ENCODE data around the gene LYPLAL1. TPM values are rescaled to one million over a fixed set of nuclear protein-coding genes. Genes with fewer than 3 reads are reported as not detected.

The LYPLAL1 gene
- total and polyA plus RNA-seq, 9 of the 15 experiments (the other 6 are each of a cell fraction or from before 2014, with no cell fraction given), result 14.9 to 179 (median 46.3) TPM

DNA sequence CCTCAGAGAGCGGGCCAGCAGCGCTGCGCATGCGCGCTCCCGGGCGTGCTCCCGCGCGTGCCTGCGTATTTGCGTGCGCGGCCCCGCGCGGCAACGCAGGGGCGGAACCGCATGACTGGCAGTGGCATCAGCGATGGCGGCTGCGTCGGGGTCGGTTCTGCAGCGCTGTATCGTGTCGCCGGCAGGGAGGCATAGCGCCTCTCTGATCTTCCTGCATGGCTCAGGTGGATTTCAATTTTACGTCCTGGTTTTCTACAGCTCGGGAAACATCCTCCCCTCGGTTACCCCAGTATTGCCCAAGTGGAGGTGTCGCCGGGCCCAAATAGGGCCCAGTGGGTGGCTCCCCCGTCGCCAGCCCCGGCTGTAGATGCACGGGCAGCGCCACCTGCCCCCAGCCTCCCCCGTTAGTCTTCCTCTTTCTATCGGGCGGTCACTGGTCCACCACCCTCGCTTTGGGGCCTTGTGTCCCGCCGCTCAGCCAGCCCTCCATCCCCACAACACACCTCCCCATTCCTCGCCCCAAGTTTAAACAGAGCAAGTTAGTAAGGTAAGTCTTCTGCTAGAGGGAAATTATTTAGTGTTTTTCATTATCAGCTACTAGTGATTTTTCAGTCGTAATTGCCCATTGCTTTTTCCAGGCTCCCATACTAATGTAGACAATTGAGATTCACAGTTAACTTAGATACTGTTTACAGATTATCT, at the start of gene LYPLAL1 (continued):
- peak; percentile 78 to 81 for TF ChIP-seq MAZ (CRISPR knock-in tag; conservative IDR thresholded peaks at IDR 0.05 in 1 of 2, IDR thresholded peaks at IDR 0.05 in 1 of 2)
- no peak for TF ChIP-seq SMARCC2 (IDR thresholded peaks at IDR 0.05; ENCODE audit: low read depth)
- no peak for TF ChIP-seq HSF4 (CRISPR knock-in tag; IDR thresholded peaks at IDR 0.05; ENCODE audit: borderline replicate concordance)
- no peak for TF ChIP-seq ZNF398 (CRISPR knock-in tag; IDR thresholded peaks at IDR 0.05)
- TF ChIP-seq TAF7 (tag; IDR thresholded peaks at IDR 0.05), result peak; percentile 92
- peak; percentile 39; the same call in 1 of the 2 replicates for TF ChIP-seq ELF4 (CRISPR knock-in tag; IDR thresholded peaks at IDR 0.05)
- TF ChIP-seq ETS2 (tag; IDR thresholded peaks at IDR 0.05; ENCODE audit: borderline replicate concordance, poor library complexity, severe bottlenecking), result no peak
- no peak for TF ChIP-seq ZBED1 (IDR thresholded peaks at IDR 0.05)
- no peak for TF ChIP-seq THRAP3 (IDR thresholded peaks at IDR 0.05; ENCODE audit: borderline replicate concordance)
- TF ChIP-seq, protein P1, sequence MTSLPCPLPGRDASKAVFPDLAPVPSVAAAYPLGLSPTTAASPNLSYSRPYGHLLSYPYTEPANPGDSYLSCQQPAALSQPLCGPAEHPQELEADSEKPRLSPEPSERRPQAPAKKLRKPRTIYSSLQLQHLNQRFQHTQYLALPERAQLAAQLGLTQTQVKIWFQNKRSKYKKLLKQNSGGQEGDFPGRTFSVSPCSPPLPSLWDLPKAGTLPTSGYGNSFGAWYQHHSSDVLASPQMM (CRISPR knock-in tag; IDR thresholded peaks at IDR 0.05), result no peak
- TF ChIP-seq POLR2B (IDR thresholded peaks at IDR 0.05; ENCODE audit: low read depth, partially characterized antibody), result peak; percentile 95
- peak in 1 of 2 experiments; percentile 69; a peak in 2 of 4 replicates for TF ChIP-seq HDAC1 (IDR thresholded peaks at IDR 0.05)
- 0 out of 4 replicates have a peak, but pooled peaks of 1 of the 2 experiments have one; percentile 31 for TF ChIP-seq TBL1XR1 (IDR thresholded peaks at IDR 0.05; ENCODE audit: low read length in 2 of 2)
- TF ChIP-seq NELFE (IDR thresholded peaks at IDR 0.05; ENCODE audit: insufficient read depth, insufficient read length), result no peak
- peak; percentile 84 for TF ChIP-seq SMARCB1 (IDR thresholded peaks at IDR 0.05; ENCODE audit: insufficient read length, low read depth)
- no peak for TF ChIP-seq ZC3H8 (IDR thresholded peaks at IDR 0.05)
- TF ChIP-seq THRA (IDR thresholded peaks at IDR 0.05), result no peak
- no peak for TF ChIP-seq ZNF586 (CRISPR knock-in tag; conservative IDR thresholded peaks at IDR 0.05)
- TF ChIP-seq, protein P2, sequence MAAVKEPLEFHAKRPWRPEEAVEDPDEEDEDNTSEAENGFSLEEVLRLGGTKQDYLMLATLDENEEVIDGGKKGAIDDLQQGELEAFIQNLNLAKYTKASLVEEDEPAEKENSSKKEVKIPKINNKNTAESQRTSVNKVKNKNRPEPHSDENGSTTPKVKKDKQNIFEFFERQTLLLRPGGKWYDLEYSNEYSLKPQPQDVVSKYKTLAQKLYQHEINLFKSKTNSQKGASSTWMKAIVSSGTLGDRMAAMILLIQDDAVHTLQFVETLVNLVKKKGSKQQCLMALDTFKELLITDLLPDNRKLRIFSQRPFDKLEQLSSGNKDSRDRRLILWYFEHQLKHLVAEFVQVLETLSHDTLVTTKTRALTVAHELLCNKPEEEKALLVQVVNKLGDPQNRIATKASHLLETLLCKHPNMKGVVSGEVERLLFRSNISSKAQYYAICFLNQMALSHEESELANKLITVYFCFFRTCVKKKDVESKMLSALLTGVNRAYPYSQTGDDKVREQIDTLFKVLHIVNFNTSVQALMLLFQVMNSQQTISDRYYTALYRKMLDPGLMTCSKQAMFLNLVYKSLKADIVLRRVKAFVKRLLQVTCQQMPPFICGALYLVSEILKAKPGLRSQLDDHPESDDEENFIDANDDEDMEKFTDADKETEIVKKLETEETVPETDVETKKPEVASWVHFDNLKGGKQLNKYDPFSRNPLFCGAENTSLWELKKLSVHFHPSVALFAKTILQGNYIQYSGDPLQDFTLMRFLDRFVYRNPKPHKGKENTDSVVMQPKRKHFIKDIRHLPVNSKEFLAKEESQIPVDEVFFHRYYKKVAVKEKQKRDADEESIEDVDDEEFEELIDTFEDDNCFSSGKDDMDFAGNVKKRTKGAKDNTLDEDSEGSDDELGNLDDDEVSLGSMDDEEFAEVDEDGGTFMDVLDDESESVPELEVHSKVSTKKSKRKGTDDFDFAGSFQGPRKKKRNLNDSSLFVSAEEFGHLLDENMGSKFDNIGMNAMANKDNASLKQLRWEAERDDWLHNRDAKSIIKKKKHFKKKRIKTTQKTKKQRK (IDR thresholded peaks at IDR 0.05; ENCODE audit: borderline replicate concordance, low read depth, low read length), result no peak
- no peak for TF ChIP-seq HNRNPH1 (optimal IDR thresholded peaks at IDR 0.05; ENCODE audit: low read depth, low read length)
- TF ChIP-seq MTA1 (IDR thresholded peaks at IDR 0.05; ENCODE audit: borderline replicate concordance), result no peak
- TF ChIP-seq ZBTB8A (IDR thresholded peaks at IDR 0.05; ENCODE audit: partially characterized antibody), result no peak
